ENCODE data around the gene CAMSAP3. TPM values are rescaled to one million over a fixed set of nuclear protein-coding genes. Genes with fewer than 3 reads are reported as not detected.

Gene CAMSAP3
- total and polyA plus RNA-seq, 8 donors, result 10.5 to 22.3 (median 15.8) TPM

Small RNA genes lying within 50 kb of the gene (microRNA-seq; reads per million reads assigned to microRNA genes)
- gene MIR6792, result 0 to 0.41 reads per million in 2 donors

Other genes starting within 250 kb of the CAMSAP3 start
- gene ARHGEF18, start 246.9 kb upstream of the CAMSAP3 start, total RNA-seq, result 10 to 100 TPM; 42.8 to 61.2 TPM
- gene ARHGEF18, start 246.9 kb upstream of the CAMSAP3 start, polyA plus RNA-seq (ENCODE audit: insufficient read length in 6 of 6), result 10 to 100 TPM; 24.6 to 35.3 (median 28.7) TPM
- gene PEX11G, start 106.8 kb upstream of the CAMSAP3 start, total RNA-seq, result 1 to 10 TPM; 3.6 to 4.6 TPM
- 1 to 10 TPM; 2.9 to 5.4 (median 4.0) TPM for gene PEX11G, start 106.8 kb upstream of the CAMSAP3 start, polyA plus RNA-seq (ENCODE audit: insufficient read length in 6 of 6)
- 10 to 100 TPM; 46.1 to 47.6 TPM for gene ZNF358, start 79.8 kb upstream of the CAMSAP3 start, total RNA-seq
- gene ZNF358, start 79.8 kb upstream of the CAMSAP3 start, polyA plus RNA-seq (ENCODE audit: insufficient read length in 6 of 6), result 10 to 100 TPM; 36.9 to 56.1 (median 44.4) TPM
- gene MCOLN1, start 73.2 kb upstream of the CAMSAP3 start, total RNA-seq, result 10 to 100 TPM; 47.7 to 76.6 TPM
- gene MCOLN1, start 73.2 kb upstream of the CAMSAP3 start, polyA plus RNA-seq (ENCODE audit: insufficient read length in 6 of 6), result 10 to 100 TPM; 13.0 to 17.2 (median 14.3) TPM
- 100 to 1,000 TPM; 134 to 255 TPM for gene PNPLA6, start 60.1 kb upstream of the CAMSAP3 start, total RNA-seq
- 10 to 100 TPM; 28.7 to 48.8 (median 36.3) TPM for gene PNPLA6, start 60.1 kb upstream of the CAMSAP3 start, polyA plus RNA-seq (ENCODE audit: insufficient read length in 6 of 6)
- 10 to 100 TPM; 32.8 to 33.7 TPM for gene XAB2, start 33.7 kb downstream of the CAMSAP3 start, total RNA-seq
- gene XAB2, start 33.7 kb downstream of the CAMSAP3 start, polyA plus RNA-seq (ENCODE audit: insufficient read length in 6 of 6), result 10 to 100 TPM; 30.5 to 38.8 (median 32.0) TPM
- 10 to 100 TPM; 92.6 to 98.6 TPM for gene PET100, start 33.9 kb downstream of the CAMSAP3 start, total RNA-seq
- 100 to 1,000 TPM in 3 of 6 donors, 10 to 100 TPM in 3; 82.8 to 111 (median 99.0) TPM for gene PET100, start 33.9 kb downstream of the CAMSAP3 start, polyA plus RNA-seq (ENCODE audit: insufficient read length in 6 of 6)
- 1 to 10 TPM; 1.6 to 1.8 TPM for gene PCP2, start 37.9 kb downstream of the CAMSAP3 start, total RNA-seq
- gene PCP2, start 37.9 kb downstream of the CAMSAP3 start, polyA plus RNA-seq (ENCODE audit: insufficient read length in 6 of 6), result 1 to 10 TPM in 5 of 6 donors, under 1 TPM in 1; 0.57 to 1.6 (median 1.4) TPM
- 100 to 1,000 TPM; 153 to 277 TPM for gene STXBP2, start 41.2 kb downstream of the CAMSAP3 start, total RNA-seq
- 10 to 100 TPM; 32.5 to 46.1 (median 38.9) TPM for gene STXBP2, start 41.2 kb downstream of the CAMSAP3 start, polyA plus RNA-seq (ENCODE audit: insufficient read length in 6 of 6)
- gene RETN, start 73.2 kb downstream of the CAMSAP3 start, total RNA-seq, result 10 to 100 TPM in 1 of 2 donors, 1 to 10 TPM in 1; 3.6 to 22.4 TPM
- gene RETN, start 73.2 kb downstream of the CAMSAP3 start, polyA plus RNA-seq (ENCODE audit: insufficient read length in 6 of 6), result 1 to 10 TPM; 1.2 to 3.9 (median 1.9) TPM
- 100 to 1,000 TPM in 1 of 2 donors, 10 to 100 TPM in 1; 26.4 to 112 TPM for gene MCEMP1, start 81.2 kb downstream of the CAMSAP3 start, total RNA-seq
- under 1 TPM; 0.32 to 0.90 (median 0.52) TPM for gene MCEMP1, start 81.2 kb downstream of the CAMSAP3 start, polyA plus RNA-seq (ENCODE audit: insufficient read length in 6 of 6)
- gene TRAPPC5, start 85.0 kb downstream of the CAMSAP3 start, total RNA-seq, result 100 to 1,000 TPM; 105 to 106 TPM
- 10 to 100 TPM; 25.7 to 51.5 (median 40.3) TPM for gene TRAPPC5, start 85.0 kb downstream of the CAMSAP3 start, polyA plus RNA-seq (ENCODE audit: insufficient read length in 6 of 6)
- gene FCER2, start 106.3 kb downstream of the CAMSAP3 start, total RNA-seq, result under 1 TPM; 0.58 to 0.73 TPM
- under 1 TPM; 0.27 to 0.61 (median 0.47) TPM for gene FCER2, start 106.3 kb downstream of the CAMSAP3 start, polyA plus RNA-seq (ENCODE audit: insufficient read length in 6 of 6)
- gene CLEC4G, start 136.2 kb downstream of the CAMSAP3 start, total RNA-seq, result 1 to 10 TPM; 2.1 to 2.2 TPM
- gene CLEC4G, start 136.2 kb downstream of the CAMSAP3 start, polyA plus RNA-seq (ENCODE audit: insufficient read length in 6 of 6), result under 1 TPM in 4 of 6 donors, not detected in 2; 0.20 to 0.38 (median 0.25) TPM
- 10 to 100 TPM in 1 of 2 donors, 1 to 10 TPM in 1; 9.2 to 10.6 TPM for gene CD209, start 151.7 kb downstream of the CAMSAP3 start, total RNA-seq
- gene CD209, start 151.7 kb downstream of the CAMSAP3 start, polyA plus RNA-seq (ENCODE audit: insufficient read length in 6 of 6), result 1 to 10 TPM; 2.9 to 4.3 (median 3.1) TPM
- gene CLEC4M, start 167.4 kb downstream of the CAMSAP3 start, total RNA-seq, result 1 to 10 TPM in 1 of 2 donors, not detected in 1; 2.7 TPM
- 1 to 10 TPM in 4 of 6 donors, under 1 TPM in 2; 0.78 to 2.2 (median 1.3) TPM for gene CLEC4M, start 167.4 kb downstream of the CAMSAP3 start, polyA plus RNA-seq (ENCODE audit: insufficient read length in 6 of 6)
- 10 to 100 TPM; 14.2 to 16.9 TPM for gene EVI5L, start 234.4 kb downstream of the CAMSAP3 start, total RNA-seq
- 10 to 100 TPM; 11.3 to 18.1 (median 14.7) TPM for gene EVI5L, start 234.4 kb downstream of the CAMSAP3 start, polyA plus RNA-seq (ENCODE audit: insufficient read length in 6 of 6)

Data from left lung (tissue), 8 donors.